Ovary (tissue), 9 donors: Measurements from ENCODE around the gene VASP. TPM values are rescaled to one million over a fixed set of nuclear protein-coding genes. Genes with fewer than 3 reads are reported as not detected.

Source experiments
- DNase-seq, 5 donors: peaks; one replicate each; pipeline ENCODE4 v3.0.0-alpha.2; 2019 to 2020
- H3K27ac ChIP-seq, 2 donors: fragments of 200-600 bp; one replicate each; pipeline versions ENCODE4 v1.5.1 to v1.8.0; 2019 to 2022
- H3K27me3 ChIP-seq: fragments of 200-600 bp; one replicate; pipeline ENCODE4 v1.8.0; 2022
- H3K36me3 ChIP-seq: fragments of 200-600 bp; sonication (generic); one replicate; pipeline ENCODE4 v1.5.1; 2019
- H3K4me1 ChIP-seq: one replicate; pipeline ENCODE4 v1.8.1; 2013; ENCODE audit warnings: mild to moderate bottlenecking, moderate library complexity; ENCODE audit not compliant: insufficient read depth
- H3K4me3 ChIP-seq: fragments of 200-600 bp; sonication (generic); one replicate; pipeline ENCODE4 v1.5.1; 2017
- H3K9me3 ChIP-seq, 2 donors: fragments of 200-600 bp in 1 of 2; sonication (generic) in 1 of 2; one replicate each; pipeline versions ENCODE4 v1.5.1 to v1.8.1; 2013 to 2019; ENCODE audit warnings: mild to moderate bottlenecking in 1 of 2, moderate library complexity in 1 of 2
- CTCF ChIP-seq, 3 donors: fragments of 450-650 bp in 2 of 3; fragments of 200-600 bp in 1 of 3; IDR thresholded peaks; one replicate each; pipeline versions ENCODE4 v1.5.1 to v1.8.0; 2016 to 2022; ENCODE audit warnings: antibody characterized with exemption in 3 of 3, mild to moderate bottlenecking in 1 of 3
- EP300 ChIP-seq: sonication (generic); formaldehyde crosslinking; IDR thresholded peaks from one replicate; pipeline ENCODE4 v1.6.1; 2017; ENCODE audit warnings: antibody characterized with exemption
- POLR2A ChIP-seq: fragments of 450-650 bp; IDR thresholded peaks from one replicate; pipeline ENCODE4 v1.6.1; 2017; ENCODE audit warnings: antibody characterized with exemption, mild to moderate bottlenecking, moderate library complexity
- WGBS, 3 donors: extraction: QIAGEN DNeasy Blood & Tissue Kit in 1 of 3; methylation state at CpG; one replicate each; pipeline versions ENCODE4 v1.1.5 to v1.1.7; 2013 to 2017; 5-methylcytosine and 5-hydroxymethylcytosine counted together
- intact Hi-C, 4 donors: fragments of 100-400 bp; cut with DNase I; formaldehyde crosslinking; loops; one replicate each; pipeline versions ENCODE4 v1.11.0 to v1.15.1; 2022 to 2023
- polyA plus RNA-seq, 2 donors: library from polyadenylated mRNA; stranded (reverse); fragments of 200-250 nt in 1 of 2; fragments of 350-450 nt in 1 of 2; fragmentation: Illumina TruSeq in 1 of 2; extraction: RNeasy Lipid Tissue Mini Kit (QIAGEN cat#74804) in 1 of 2; gene quantifications; one replicate each; pipeline ENCODE4 v1.2.3, GENCODE V29; 2013 to 2014
- total RNA-seq, 7 donors: library from RNA; depleted of rRNA in 2 of 7; stranded (reverse); fragments of >200 nt in 2 of 7; fragmentation: NEBNext Ultra II Directional in 3 of 7; extraction: Animal tissue kit (Norgen Biotek cat#: 25700) in 3 of 7; gene quantifications; one replicate each; pipeline versions ENCODE4 v1.1.0 to v1.2.4, GENCODE V29; 2016 to 2023
- donor health status: DM: no; HTN: no; CAD: no; lungs with moderate emphysema.
- donor health status: DM: no; HTN: no; CAD: no.
- donor health status: Bipolar disorder and iron deficiency.
- donor health status: DM: yes; HTN: yes; CAD: no.
- donor health status: DM: no; HTN: no; CAD: no.
- donor health status: DM: yes; HTN: yes; CAD: no.

VASP gene
- total and polyA plus RNA-seq, 9 donors, result 15.7 to 83.2 (median 49.0) TPM

DNA sequence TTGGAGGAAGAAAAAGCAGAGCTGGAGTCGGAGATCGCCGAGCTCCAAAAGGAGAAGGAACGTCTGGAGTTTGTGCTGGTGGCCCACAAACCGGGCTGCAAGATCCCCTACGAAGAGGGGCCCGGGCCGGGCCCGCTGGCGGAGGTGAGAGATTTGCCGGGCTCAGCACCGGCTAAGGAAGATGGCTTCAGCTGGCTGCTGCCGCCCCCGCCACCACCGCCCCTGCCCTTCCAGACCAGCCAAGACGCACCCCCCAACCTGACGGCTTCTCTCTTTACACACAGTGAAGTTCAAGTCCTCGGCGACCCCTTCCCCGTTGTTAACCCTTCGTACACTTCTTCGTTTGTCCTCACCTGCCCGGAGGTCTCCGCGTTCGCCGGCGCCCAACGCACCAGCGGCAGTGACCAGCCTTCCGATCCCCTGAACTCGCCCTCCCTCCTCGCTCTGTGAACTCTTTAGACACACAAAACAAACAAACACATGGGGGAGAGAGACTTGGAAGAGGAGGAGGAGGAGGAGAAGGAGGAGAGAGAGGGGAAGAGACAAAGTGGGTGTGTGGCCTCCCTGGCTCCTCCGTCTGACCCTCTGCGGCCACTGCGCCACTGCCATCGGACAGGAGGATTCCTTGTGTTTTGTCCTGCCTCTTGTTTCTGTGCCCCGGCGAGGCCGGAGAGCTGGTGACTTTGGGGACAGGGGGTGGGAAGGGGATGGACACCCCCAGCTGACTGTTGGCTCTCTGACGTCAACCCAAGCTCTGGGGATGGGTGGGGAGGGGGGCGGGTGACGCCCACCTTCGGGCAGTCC lies 34.5 kb upstream of the VASP start:
- H3K9me3 ChIP-seq, result no peaks in the 10 kb centered on the region
- H3K4me3 ChIP-seq, result no peak overlapping the region
- no peaks in the 10 kb centered on the region for H3K27me3 ChIP-seq
- peak in 1 of 5 donors; percentile 76 for DNase-seq
- TF ChIP-seq POLR2A (no peak), CTCF (IDR thresholded peaks at IDR 0.05) (no peak), EP300 (no peak)
- H3K27ac ChIP-seq, result no peak overlapping the region
- H3K36me3 ChIP-seq, result no peaks in the 10 kb centered on the region
- intact Hi-C loops, result no loop called here
- H3K4me1 ChIP-seq, result peaks cover 9% of the 10 kb centered on the region
- 48 to 53% (median 50%) methylated on average over 42 to 44 of the region's 44 CpGs for WGBS, 3 donors

- Histone ChIP-seq H3K27ac (no peak overlapping the region), H3K4me3 (no peak overlapping the region), H3K27me3 (no peaks in the 10 kb centered on the region), H3K4me1 (peaks cover 6% of the 10 kb centered on the region), H3K36me3 (no peaks in the 10 kb centered on the region), H3K9me3 (no peaks in the 10 kb centered on the region)
- DNase-seq, result no peak
- 48 to 60% (median 57%) methylated on average over 5 of the region's 5 CpGs for WGBS, 3 donors
- intact Hi-C loops, result no loop called here
- TF ChIP-seq CTCF (IDR thresholded peaks at IDR 0.05) (no peak), EP300 (no peak), POLR2A (no peak)
Observed at GRCh38 chr19:45473367-45473681, 34.0 kb upstream of the VASP start.

GRCh38 chr19:45473682-45474605 lies 33.3 kb upstream of the VASP start:
- intact Hi-C loops, result no loop called here
- TF ChIP-seq EP300 (no peak), POLR2A (peak; percentile 42)
- H3K27me3 ChIP-seq, result no peaks in the 10 kb centered on the region
- no peaks in the 10 kb centered on the region for H3K36me3 ChIP-seq
- H3K9me3 ChIP-seq, result no peaks in the 10 kb centered on the region
- WGBS, 3 donors, result 77 to 78% (median 78%) methylated on average over 27 of the region's 27 CpGs
- no peak overlapping the region for H3K4me3 ChIP-seq
- no peak overlapping the region for H3K27ac ChIP-seq
- H3K4me1 ChIP-seq, result peaks cover 6% of the 10 kb centered on the region
- peak in 1 of 5 donors; percentile 84 for DNase-seq

GRCh38 chr19:45474606-45475521 lies 32.4 kb upstream of the VASP start:
- Histone ChIP-seq H3K4me1 (peaks cover 6% of the 10 kb centered on the region), H3K36me3 (no peaks in the 10 kb centered on the region)

More at GRCh38 chr19:45474606-45475521, 32.4 kb upstream of the VASP start:
- WGBS, 3 donors, result 70 to 78% (median 76%) methylated on average over 28 of the region's 28 CpGs
- peak; percentile 1 for TF ChIP-seq POLR2A
- no peak for TF ChIP-seq CTCF (IDR thresholded peaks at IDR 0.05)
- DNase-seq, result peak in 1 of 5 donors; percentile 79
- H3K4me3 ChIP-seq, result no peak overlapping the region
- intact Hi-C loops, result no loop called here
- no peak overlapping the region for H3K27ac ChIP-seq
- no peaks in the 10 kb centered on the region for H3K27me3 ChIP-seq
- no peaks in the 10 kb centered on the region for H3K9me3 ChIP-seq
